ENCODE data around the gene CDH12.
"Not testable (repeated sequence)": the region's sequence is repeated elsewhere in the genome, so short reads cannot be mapped to it uniquely, and the experiment has no call there.

Gene CDH12

GRCh38 chr5:22139662-22140300 is 713.4 kb downstream of the CDH12 start:
- not testable (repeated sequence) for H3K4ac ChIP-seq (ENCODE audit: low read depth, low read length); H3K79me1 ChIP-seq (ENCODE audit: low read length); H3K4me1 ChIP-seq (ENCODE audit: control insufficient read depth in 1 of 2, insufficient read depth in 2 of 2, low read length in 2 of 2); H2AFZ ChIP-seq (ENCODE audit: insufficient read depth, low read length, poor library complexity); H3K27ac ChIP-seq (ENCODE audit: low read depth, low read length); H3K18ac ChIP-seq (ENCODE audit: low read length); H3K79me2 ChIP-seq (ENCODE audit: control insufficient read depth, insufficient read depth, low read length, poor library complexity); H2BK120ac ChIP-seq (ENCODE audit: insufficient read depth, low read length, poor library complexity); H3K23ac ChIP-seq (ENCODE audit: low read length); H2BK12ac ChIP-seq (ENCODE audit: low read length); H4K91ac ChIP-seq (ENCODE audit: low read depth, low read length); H3K14ac ChIP-seq (ENCODE audit: low read length); H3K9me3 ChIP-seq (ENCODE audit: insufficient read depth, low read depth, low read length); H2BK5ac ChIP-seq (ENCODE audit: low read depth, low read length, poor library complexity); H2AK5ac ChIP-seq (ENCODE audit: low read length); H3K27me3 ChIP-seq (ENCODE audit: insufficient read depth, low read length); H3K36me3 ChIP-seq (ENCODE audit: control insufficient read depth in 1 of 2, insufficient read depth in 2 of 2, low read length in 2 of 2); H4K12ac ChIP-seq (ENCODE audit: low read depth, low read length); H4K8ac ChIP-seq (ENCODE audit: low read depth, low read length); H3K4me3 ChIP-seq (ENCODE audit: low read depth, low read length); DNase-seq; H3K9ac ChIP-seq (ENCODE audit: low read length); H3K4me2 ChIP-seq (ENCODE audit: low read length)
- no CpG with 5 or more reads among the region's 6 CpGs for WGBS (ENCODE audit: extremely low coverage, insufficient coverage, insufficient read length)

GRCh38 chr5:22111320-22111719 is 741.8 kb downstream of the CDH12 start:
- Histone ChIP-seq H3K36me3 (ENCODE audit: control insufficient read depth in 1 of 2, insufficient read depth in 2 of 2, low read length in 2 of 2) (no peaks in the 10 kb centered on the region), H4K12ac (ENCODE audit: low read depth, low read length) (no peak overlapping the region), H3K27ac (ENCODE audit: low read depth, low read length) (no peak overlapping the region), H3K18ac (ENCODE audit: low read length) (no peak overlapping the region), H3K9ac (ENCODE audit: low read length) (no peak overlapping the region), H2AK5ac (ENCODE audit: low read length) (no peak overlapping the region), H3K14ac (ENCODE audit: low read length) (no peak overlapping the region), H2BK5ac (ENCODE audit: low read depth, low read length, poor library complexity) (no peak overlapping the region), H3K4me1 (ENCODE audit: control insufficient read depth in 1 of 2, insufficient read depth in 2 of 2, low read length in 2 of 2) (no peaks in the 10 kb centered on the region), H2BK12ac (ENCODE audit: low read length) (no peak overlapping the region), H3K79me2 (ENCODE audit: control insufficient read depth, insufficient read depth, low read length, poor library complexity) (no peaks in the 10 kb centered on the region), H2AFZ (ENCODE audit: insufficient read depth, low read length, poor library complexity) (no peak overlapping the region), H2BK120ac (ENCODE audit: insufficient read depth, low read length, poor library complexity) (no peak overlapping the region), H4K8ac (ENCODE audit: low read depth, low read length) (no peak overlapping the region), H3K4me3 (ENCODE audit: low read depth, low read length) (no peak overlapping the region), H3K27me3 (ENCODE audit: insufficient read depth, low read length) (no peaks in the 10 kb centered on the region), H3K23ac (ENCODE audit: low read length) (no peak overlapping the region), H3K4ac (ENCODE audit: low read depth, low read length) (no peak overlapping the region), H3K9me3 (ENCODE audit: insufficient read depth, low read depth, low read length) (no peaks in the 10 kb centered on the region), H4K91ac (ENCODE audit: low read depth, low read length) (no peak overlapping the region), H3K79me1 (ENCODE audit: low read length) (no peaks in the 10 kb centered on the region), H3K4me2 (ENCODE audit: low read length) (no peak overlapping the region)
- no peak for DNase-seq
- WGBS (ENCODE audit: extremely low coverage, insufficient coverage, insufficient read length), result no CpG with 5 or more reads among the region's 3 CpGs

DNA sequence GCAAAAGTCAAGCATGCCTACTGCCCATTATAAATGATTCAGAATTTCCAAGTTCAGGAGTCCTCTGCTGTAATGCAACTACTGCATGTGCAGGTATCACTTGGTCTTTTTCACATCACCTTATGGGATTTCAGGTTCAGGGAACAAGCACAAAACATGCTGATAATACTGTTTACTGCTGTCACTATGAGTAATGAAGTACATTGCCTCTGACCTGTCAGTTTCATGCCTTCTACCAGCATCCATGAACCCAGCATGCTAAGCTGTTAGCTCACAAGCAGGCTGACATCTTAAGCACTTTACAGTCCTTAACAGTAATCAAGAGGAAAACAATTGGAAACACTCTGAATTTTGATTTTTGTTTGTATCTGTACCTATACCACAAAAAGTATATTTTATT is 743.8 kb downstream of the CDH12 start:
- no peak overlapping the region for H3K18ac ChIP-seq (ENCODE audit: low read length)
- no peak overlapping the region for H4K91ac ChIP-seq (ENCODE audit: low read depth, low read length)
- H2BK12ac ChIP-seq (ENCODE audit: low read length), result no peak overlapping the region

DNA sequence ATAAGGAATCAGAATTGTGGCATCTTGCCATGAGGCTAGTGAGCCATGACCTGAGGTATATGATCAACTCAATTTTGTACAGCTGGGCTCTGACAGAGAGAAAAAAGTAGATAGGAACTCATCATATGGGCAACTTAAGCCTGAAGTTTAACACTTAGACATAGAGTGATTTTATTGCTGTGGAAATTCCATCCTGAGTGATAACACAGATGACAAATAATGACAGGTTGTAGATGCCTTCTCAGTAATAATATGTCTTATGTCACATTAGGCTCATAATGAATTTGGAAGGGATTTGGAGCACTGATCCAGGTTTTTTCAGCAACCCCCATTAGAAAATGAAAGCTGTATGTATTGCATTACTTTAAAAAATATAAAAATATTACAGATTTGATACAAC is 744.6 kb downstream of the CDH12 start:
- H3K9ac ChIP-seq (ENCODE audit: low read length), result no peak overlapping the region
- H3K27ac ChIP-seq (ENCODE audit: low read depth, low read length), result no peak overlapping the region
- no peak overlapping the region for H2AK5ac ChIP-seq (ENCODE audit: low read length)
- no peak overlapping the region for H4K12ac ChIP-seq (ENCODE audit: low read depth, low read length)
- no peaks in the 10 kb centered on the region for H3K79me1 ChIP-seq (ENCODE audit: low read length)
- H3K14ac ChIP-seq (ENCODE audit: low read length), result no peak overlapping the region
- no peak overlapping the region for H3K4me3 ChIP-seq (ENCODE audit: low read depth, low read length)
- H3K36me3 ChIP-seq (ENCODE audit: control insufficient read depth in 1 of 2, insufficient read depth in 2 of 2, low read length in 2 of 2), result no peaks in the 10 kb centered on the region
- H4K8ac ChIP-seq (ENCODE audit: low read depth, low read length), result no peak overlapping the region
- no peaks in the 10 kb centered on the region for H3K9me3 ChIP-seq (ENCODE audit: insufficient read depth, low read depth, low read length)
- no peak overlapping the region for H3K18ac ChIP-seq (ENCODE audit: low read length)
- no peaks in the 10 kb centered on the region for H3K4me1 ChIP-seq (ENCODE audit: control insufficient read depth in 1 of 2, insufficient read depth in 2 of 2, low read length in 2 of 2)
- H3K4me2 ChIP-seq (ENCODE audit: low read length), result no peak overlapping the region
- H3K27me3 ChIP-seq (ENCODE audit: insufficient read depth, low read length), result no peaks in the 10 kb centered on the region
- no peak overlapping the region for H2BK12ac ChIP-seq (ENCODE audit: low read length)
- no peak overlapping the region for H2AFZ ChIP-seq (ENCODE audit: insufficient read depth, low read length, poor library complexity)
- no peak overlapping the region for H2BK120ac ChIP-seq (ENCODE audit: insufficient read depth, low read length, poor library complexity)
- H3K4ac ChIP-seq (ENCODE audit: low read depth, low read length), result no peak overlapping the region
- DNase-seq, result no peak
- H3K79me2 ChIP-seq (ENCODE audit: control insufficient read depth, insufficient read depth, low read length, poor library complexity), result no peaks in the 10 kb centered on the region
- H2BK5ac ChIP-seq (ENCODE audit: low read depth, low read length, poor library complexity), result no peak overlapping the region
- H4K91ac ChIP-seq (ENCODE audit: low read depth, low read length), result no peak overlapping the region
- no peak overlapping the region for H3K23ac ChIP-seq (ENCODE audit: low read length)

More for the DNA sequence above, 743.8 kb downstream of the CDH12 start:
- no peak overlapping the region for H3K4me3 ChIP-seq (ENCODE audit: low read depth, low read length)
- H4K8ac ChIP-seq (ENCODE audit: low read depth, low read length), result no peak overlapping the region
- no peaks in the 10 kb centered on the region for H3K79me1 ChIP-seq (ENCODE audit: low read length)
- DNase-seq, result peak in 1 of 2 donors; percentile 3
- H3K14ac ChIP-seq (ENCODE audit: low read length), result no peak overlapping the region
- H3K9ac ChIP-seq (ENCODE audit: low read length), result no peak overlapping the region
- H3K23ac ChIP-seq (ENCODE audit: low read length), result no peak overlapping the region
- H2AFZ ChIP-seq (ENCODE audit: insufficient read depth, low read length, poor library complexity), result no peak overlapping the region
- no peak overlapping the region for H2AK5ac ChIP-seq (ENCODE audit: low read length)
- H3K27ac ChIP-seq (ENCODE audit: low read depth, low read length), result no peak overlapping the region
- H3K4me2 ChIP-seq (ENCODE audit: low read length), result no peak overlapping the region
- H3K36me3 ChIP-seq (ENCODE audit: control insufficient read depth in 1 of 2, insufficient read depth in 2 of 2, low read length in 2 of 2), result no peaks in the 10 kb centered on the region
- no peak overlapping the region for H4K12ac ChIP-seq (ENCODE audit: low read depth, low read length)
- H3K4me1 ChIP-seq (ENCODE audit: control insufficient read depth in 1 of 2, insufficient read depth in 2 of 2, low read length in 2 of 2), result no peaks in the 10 kb centered on the region
- H3K27me3 ChIP-seq (ENCODE audit: insufficient read depth, low read length), result no peaks in the 10 kb centered on the region
- no peak overlapping the region for H2BK5ac ChIP-seq (ENCODE audit: low read depth, low read length, poor library complexity)
- H3K4ac ChIP-seq (ENCODE audit: low read depth, low read length), result no peak overlapping the region
- no peak overlapping the region for H2BK120ac ChIP-seq (ENCODE audit: insufficient read depth, low read length, poor library complexity)
- no peaks in the 10 kb centered on the region for H3K9me3 ChIP-seq (ENCODE audit: insufficient read depth, low read depth, low read length)
- H3K79me2 ChIP-seq (ENCODE audit: control insufficient read depth, insufficient read depth, low read length, poor library complexity), result no peaks in the 10 kb centered on the region

All from trophoblast cell (in vitro differentiated cells and primary cell).